Activated CD4-positive, alpha-beta T cell treated with anti-CD3 and anti-CD28 coated beads, Interleukin-2, amount 10 ng/mL, durations not matched to agents 7 days and 5 days (primary cell): ENCODE measurements around the gene POMGNT2. TPM values are rescaled to one million over a fixed set of nuclear protein-coding genes. Genes with fewer than 3 reads are reported as not detected.
"Not testable (repeated sequence)": the region's sequence is repeated elsewhere in the genome, so short reads cannot be mapped to it uniquely, and the experiment has no call there.

Experiments used
- CTCF ChIA-PET: fragments of 350-600 bp; sonication (Branson Sonifier 250); formaldehyde crosslinking; loops from one replicate; lab custom pipeline; 2021; ENCODE audit warnings: antibody characterized with exemption; lab: Charles Lee
- POLR2A ChIA-PET: fragments of 350-600 bp; sonication (Branson Sonifier 250); formaldehyde crosslinking; loops from one replicate; lab custom pipeline; 2021; ENCODE audit warnings: antibody characterized with exemption; lab: Charles Lee
- DNase-seq: peaks from one replicate; pipeline ENCODE4 v3.0.0-alpha.2; 2020
- H3K27ac Mint-ChIP-seq: one replicate; pipeline ENCODE4 v1.8.0; 2021; ENCODE audit warnings: mild to moderate bottlenecking, moderate library complexity, mixed read lengths
- H3K27me3 Mint-ChIP-seq: one replicate; pipeline ENCODE4 v1.8.0; 2021; ENCODE audit warnings: mixed read lengths
- H3K36me3 Mint-ChIP-seq: one replicate; pipeline ENCODE4 v1.8.0; 2021; ENCODE audit warnings: low read depth, mixed read lengths
- H3K4me1 Mint-ChIP-seq: one replicate; pipeline ENCODE4 v1.8.0; 2021; ENCODE audit warnings: mixed read lengths
- H3K4me3 Mint-ChIP-seq: one replicate; pipeline ENCODE4 v1.8.0; 2021; ENCODE audit warnings: mild to moderate bottlenecking, moderate library complexity, mixed read lengths
- H3K9me3 Mint-ChIP-seq: one replicate; pipeline ENCODE4 v1.8.0; 2021; ENCODE audit warnings: mixed read lengths
- total RNA-seq, 2 experiments: library from RNA; stranded (reverse); gene quantifications; one replicate each; pipeline ENCODE4 v1.2.3, GENCODE V29; 2021

Gene POMGNT2
- total RNA-seq, 2 experiments from 2014 or later, result 6.7 to 6.9 TPM

DNA sequence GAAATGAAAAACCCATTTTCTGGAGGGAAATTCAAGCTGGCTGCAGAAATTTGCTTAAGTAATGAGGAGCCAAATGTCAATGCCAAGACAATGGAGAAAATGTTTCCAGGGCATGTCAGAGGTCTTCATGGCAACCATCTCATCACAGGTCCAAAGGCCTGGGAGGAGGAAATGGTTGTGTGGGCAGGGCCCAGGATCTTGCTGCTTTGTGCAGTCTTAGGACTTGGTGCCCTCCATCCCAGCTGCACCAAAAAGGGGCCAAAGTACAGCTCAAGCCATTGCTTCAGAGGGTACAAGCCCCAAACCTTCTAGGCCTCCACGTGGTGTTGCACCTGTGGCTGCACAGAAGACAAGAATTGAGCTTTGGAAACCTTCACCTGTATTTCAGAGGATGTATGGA, 59.3 kb downstream of the POMGNT2 start:
- CTCF ChIA-PET, result interaction anchor here (0.7 kb wide), 1 partner anchor 58 kb away, joined by 3 read pairs; no protein-coding TSS in a partner anchor

DNA sequence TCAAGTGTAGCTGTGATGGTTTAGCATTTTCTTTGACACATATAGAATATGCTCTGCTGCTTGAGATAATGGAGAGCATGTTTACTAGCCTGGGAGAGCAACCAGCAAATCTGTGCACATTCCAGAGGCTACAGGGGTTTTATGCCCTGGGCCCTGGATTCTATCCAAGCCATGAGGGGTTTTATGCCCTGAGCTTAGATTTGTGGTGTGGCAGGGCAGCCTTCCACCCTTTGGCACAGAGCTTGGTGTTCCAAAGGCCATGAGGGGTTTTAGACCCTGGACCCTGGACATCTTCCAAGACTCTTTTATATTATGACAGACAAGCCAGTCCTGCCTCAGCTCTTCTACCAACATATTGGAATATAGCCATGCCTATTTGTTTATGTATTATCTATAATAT, 60.8 kb downstream of the POMGNT2 start:
- H3K4me1 Mint-ChIP-seq, POLR2A ChIA-PET, H3K27me3 Mint-ChIP-seq, H3K36me3 Mint-ChIP-seq, H3K27ac Mint-ChIP-seq, DNase-seq, H3K4me3 Mint-ChIP-seq: not testable (repeated sequence)
- CTCF ChIA-PET, result interaction anchor here (0.6 kb wide), 1 partner anchor 351 kb away, joined by 3 read pairs; no protein-coding TSS in a partner anchor
- peaks cover 39% of the 10 kb centered on the region for H3K9me3 Mint-ChIP-seq

More for the DNA sequence above, 59.3 kb downstream of the POMGNT2 start:
- POLR2A ChIA-PET, result no interaction called here
- Mint-ChIP-seq H3K4me3 (no peak overlapping the region), H3K9me3 (peaks cover 53% of the 10 kb centered on the region), H3K36me3 (peaks cover 3% of the 10 kb centered on the region), H3K27ac (no peak overlapping the region), H3K4me1 (no peaks in the 10 kb centered on the region), H3K27me3 (peaks cover 5% of the 10 kb centered on the region)
- DNase-seq, result no peak

DNA sequence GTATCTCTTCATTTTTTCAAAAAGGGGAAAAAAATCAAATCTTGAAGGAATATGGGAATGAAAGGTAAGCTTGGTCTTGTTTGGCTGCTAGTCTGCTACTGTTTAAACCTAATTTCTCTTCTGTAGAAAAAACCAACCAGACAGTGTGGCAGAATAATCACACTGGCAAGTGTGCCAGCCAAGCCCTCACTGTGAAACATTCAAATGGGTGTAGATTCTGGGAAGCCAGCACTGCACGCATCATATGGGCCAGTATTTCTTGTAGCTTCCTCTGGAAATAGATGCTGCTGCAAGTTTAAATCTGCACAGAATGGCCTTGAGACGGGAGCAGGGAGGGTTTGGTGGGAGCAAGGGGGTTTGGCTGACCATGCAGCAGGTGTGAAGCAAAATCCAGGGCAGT, 62.1 kb downstream of the POMGNT2 start:
- H3K36me3 Mint-ChIP-seq, result no peaks in the 10 kb centered on the region
- no peaks in the 10 kb centered on the region for H3K4me1 Mint-ChIP-seq
- CTCF ChIA-PET, result no interaction called here
- no peak for DNase-seq
- no peak overlapping the region for H3K27ac Mint-ChIP-seq
- no peak overlapping the region for H3K4me3 Mint-ChIP-seq
- peaks cover 31% of the 10 kb centered on the region for H3K9me3 Mint-ChIP-seq
- no peaks in the 10 kb centered on the region for H3K27me3 Mint-ChIP-seq
- POLR2A ChIA-PET, result no interaction called here

DNA sequence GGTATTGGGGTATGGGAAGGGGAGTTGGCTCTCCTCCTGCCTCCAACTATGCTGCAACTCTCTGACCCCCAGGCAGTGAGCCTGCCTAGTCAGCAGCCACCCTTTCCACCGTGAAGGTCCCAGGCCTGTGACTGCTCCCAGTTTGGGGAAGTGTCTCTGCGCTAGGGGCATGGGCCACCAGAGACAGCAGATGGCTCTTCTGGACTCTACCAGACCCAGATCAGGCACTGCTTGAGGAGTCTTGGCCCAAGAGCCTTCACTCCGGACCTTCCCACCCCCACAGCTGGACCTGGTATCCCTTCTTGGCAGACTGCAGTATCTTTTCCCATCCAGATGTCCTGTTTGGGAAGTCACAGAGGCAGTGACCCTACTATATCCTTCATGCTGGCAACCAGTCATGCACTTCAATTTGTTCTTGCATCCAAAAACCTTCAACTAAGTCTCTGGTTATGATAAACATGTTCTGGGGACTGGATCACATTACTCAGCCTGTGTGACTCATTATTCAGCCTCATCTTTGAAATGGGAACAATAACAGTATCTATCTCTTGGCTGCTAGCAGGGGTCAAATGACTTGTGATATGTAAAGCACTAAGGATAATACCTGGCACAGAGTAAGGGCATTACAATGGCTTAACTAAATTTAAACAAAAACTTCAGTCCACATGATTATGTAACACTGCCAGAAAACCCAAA, 62.7 kb downstream of the POMGNT2 start:
- CTCF ChIA-PET, result no interaction called here
- H3K9me3 Mint-ChIP-seq, result peaks cover 26% of the 10 kb centered on the region

DNA sequence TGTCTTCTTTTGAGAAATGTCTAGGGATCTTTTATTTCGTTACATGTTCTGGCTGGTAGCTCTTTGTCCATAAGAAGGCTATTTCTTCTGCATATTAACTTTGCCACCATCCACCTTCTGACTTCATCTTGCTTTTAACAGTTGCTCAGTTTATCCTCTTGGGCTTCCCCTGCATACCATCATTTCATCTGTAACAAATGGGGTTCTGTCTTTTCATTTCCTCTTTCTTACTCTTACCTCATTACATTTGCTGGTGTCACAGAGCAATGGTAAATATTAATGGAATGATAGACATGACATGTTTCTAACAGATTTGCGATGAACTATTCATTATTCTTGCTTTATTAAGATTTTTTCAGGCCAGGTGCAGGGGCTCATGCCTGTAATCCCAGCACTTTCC, 64.4 kb downstream of the POMGNT2 start:
- ChIA-PET CTCF (no interaction called here), POLR2A (no interaction called here)
- no peak for DNase-seq
- Mint-ChIP-seq H3K9me3 (peaks cover 17% of the 10 kb centered on the region), H3K4me1 (peaks cover 8% of the 10 kb centered on the region), H3K27ac (no peak overlapping the region), H3K27me3 (no peaks in the 10 kb centered on the region), H3K36me3 (no peaks in the 10 kb centered on the region), H3K4me3 (no peak overlapping the region)

More for the DNA sequence above, 62.7 kb downstream of the POMGNT2 start:
- Mint-ChIP-seq H3K36me3 (no peaks in the 10 kb centered on the region), H3K27me3 (no peaks in the 10 kb centered on the region), H3K4me1 (peaks cover 4% of the 10 kb centered on the region), H3K4me3 (no peak overlapping the region), H3K27ac (no peak overlapping the region)
- POLR2A ChIA-PET, result no interaction called here
- no peak for DNase-seq

DNA sequence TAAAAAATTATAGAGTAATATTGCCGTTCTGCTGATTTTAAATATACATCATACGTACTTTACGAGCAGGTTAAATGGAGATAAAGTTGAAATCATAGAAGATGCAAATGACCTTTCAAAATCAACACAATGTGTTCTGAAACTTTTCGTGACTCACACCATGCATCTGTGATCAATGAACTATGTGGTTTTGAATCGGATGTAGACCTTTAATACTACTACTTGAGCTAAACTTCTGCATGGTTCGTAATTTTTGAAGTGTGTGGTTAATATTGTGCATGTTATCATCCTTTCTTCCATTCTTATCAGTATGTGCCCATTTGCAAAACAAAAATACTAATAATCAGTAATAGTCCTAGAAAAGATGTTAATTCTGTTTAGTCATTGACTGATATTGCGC, 67.9 kb downstream of the POMGNT2 start:
- Mint-ChIP-seq H3K9me3 (no peaks in the 10 kb centered on the region), H3K4me1 (peaks cover 8% of the 10 kb centered on the region), H3K4me3 (no peak overlapping the region), H3K27ac (no peak overlapping the region), H3K36me3 (no peaks in the 10 kb centered on the region), H3K27me3 (no peaks in the 10 kb centered on the region)
- POLR2A ChIA-PET, result no interaction called here
- DNase-seq, result no peak
- CTCF ChIA-PET, result no interaction called here

DNA sequence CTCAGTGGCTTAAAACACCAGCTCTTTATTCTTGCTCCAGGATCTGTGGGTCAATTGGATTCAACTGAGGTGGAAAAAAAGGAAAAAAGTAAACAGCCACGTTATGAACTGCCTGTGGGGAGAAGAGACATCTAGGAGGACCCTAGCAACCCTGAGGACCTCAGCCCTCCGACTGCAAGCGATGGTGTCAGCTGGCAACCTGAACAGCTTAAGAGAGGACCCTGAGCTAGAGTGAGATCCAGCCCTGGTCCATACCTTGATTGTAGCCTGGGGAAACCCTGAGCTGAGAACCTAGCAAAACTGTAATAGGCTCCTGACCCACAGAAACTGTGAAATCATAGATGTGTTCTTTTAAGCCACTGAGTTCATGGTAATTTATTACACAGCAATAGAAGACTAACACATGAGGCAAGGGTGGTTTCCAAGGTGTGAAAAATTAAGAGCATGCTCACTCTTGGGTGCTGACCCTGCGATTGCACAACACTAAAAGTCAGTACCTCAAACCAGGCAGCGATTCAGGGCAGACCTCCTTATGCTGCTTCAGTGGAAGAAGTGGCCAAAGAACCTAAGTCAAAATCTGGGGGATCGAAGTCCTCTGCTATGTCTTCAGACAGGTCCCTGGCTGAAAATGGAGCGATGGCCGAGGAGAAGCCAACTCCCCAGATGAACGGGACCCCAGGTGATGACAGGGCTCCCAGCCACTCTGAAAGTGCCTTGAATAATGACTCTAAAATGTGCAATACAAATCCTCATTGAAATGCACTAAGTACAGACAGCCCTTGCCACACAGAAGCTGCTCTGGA, 69.1 kb downstream of the POMGNT2 start:
- no peaks in the 10 kb centered on the region for H3K9me3 Mint-ChIP-seq
- ChIA-PET POLR2A (no interaction called here), CTCF (interaction anchor here (1.8 kb wide), 1 partner anchor 15 kb away, joined by 6 read pairs; no protein-coding TSS in a partner anchor)
- H3K36me3 Mint-ChIP-seq, result no peaks in the 10 kb centered on the region
- no peak overlapping the region for H3K4me3 Mint-ChIP-seq
- H3K27ac Mint-ChIP-seq, result no peak overlapping the region
- H3K27me3 Mint-ChIP-seq, result no peaks in the 10 kb centered on the region
- no peak for DNase-seq
- peaks cover 8% of the 10 kb centered on the region for H3K4me1 Mint-ChIP-seq

DNA sequence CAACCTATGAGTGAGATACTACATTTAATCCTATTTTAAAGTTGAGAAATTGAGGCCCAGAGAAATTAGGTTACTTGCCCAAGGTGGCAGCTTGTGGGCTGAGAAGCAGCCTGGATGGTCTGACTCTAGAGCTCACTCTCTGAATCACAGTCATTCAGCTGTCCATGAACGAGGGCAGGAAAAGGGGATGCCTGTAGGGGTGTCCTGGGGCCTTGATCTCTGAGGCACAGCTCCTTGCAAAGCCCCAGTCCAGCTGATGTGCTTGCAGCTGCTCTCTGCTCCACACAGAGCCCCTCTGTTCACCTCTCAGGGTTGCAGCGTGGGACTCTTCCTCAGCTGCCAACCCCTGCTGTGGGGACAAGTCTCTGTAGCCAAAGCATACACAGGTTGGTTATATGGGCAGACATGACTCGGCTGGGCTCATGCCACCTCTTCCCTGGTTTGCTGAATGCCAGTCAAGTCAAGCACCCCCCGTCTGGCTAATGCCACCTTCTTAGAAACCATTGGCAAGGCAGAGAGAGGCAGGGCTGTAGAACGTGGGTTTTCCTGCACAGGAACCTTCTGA, 70.0 kb downstream of the POMGNT2 start:
- CTCF ChIA-PET, result interaction anchor here (1.8 kb wide), 1 partner anchor 14 kb away, joined by 6 read pairs; no protein-coding TSS in a partner anchor
- Mint-ChIP-seq H3K4me3 (no peak overlapping the region), H3K27ac (no peak overlapping the region), H3K4me1 (peaks cover 8% of the 10 kb centered on the region), H3K27me3 (no peaks in the 10 kb centered on the region), H3K9me3 (no peaks in the 10 kb centered on the region), H3K36me3 (no peaks in the 10 kb centered on the region)
- DNase-seq, result no peak
- POLR2A ChIA-PET, result no interaction called here

DNA sequence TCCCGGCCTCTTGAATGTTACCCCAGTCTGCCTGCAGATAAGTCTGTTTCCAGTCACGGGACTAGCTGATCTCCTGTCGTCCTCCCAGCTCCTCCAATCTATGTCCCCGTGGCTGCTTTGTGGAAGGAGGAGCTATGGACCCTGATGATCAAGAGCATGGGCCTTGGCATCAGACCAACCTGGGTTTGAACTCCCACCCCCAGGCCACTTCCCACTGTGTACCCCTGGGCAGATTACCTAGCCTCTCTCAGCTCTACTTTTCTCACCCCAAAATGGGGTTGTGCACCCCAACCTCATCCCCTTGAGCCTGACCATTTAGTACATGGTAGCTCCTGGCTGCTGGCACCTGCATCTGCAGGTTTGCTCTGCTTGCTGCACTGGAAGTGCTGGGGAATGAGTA, 71.0 kb downstream of the POMGNT2 start:
- ChIA-PET CTCF (interaction anchor here (0.7 kb wide), 1 partner anchor 19 kb away, joined by 3 read pairs; no protein-coding TSS in a partner anchor), POLR2A (no interaction called here)
- Mint-ChIP-seq H3K27me3 (no peaks in the 10 kb centered on the region), H3K36me3 (no peaks in the 10 kb centered on the region), H3K27ac (no peak overlapping the region), H3K4me1 (peaks cover 8% of the 10 kb centered on the region), H3K4me3 (no peak overlapping the region), H3K9me3 (no peaks in the 10 kb centered on the region)
- DNase-seq, result no peak

DNA sequence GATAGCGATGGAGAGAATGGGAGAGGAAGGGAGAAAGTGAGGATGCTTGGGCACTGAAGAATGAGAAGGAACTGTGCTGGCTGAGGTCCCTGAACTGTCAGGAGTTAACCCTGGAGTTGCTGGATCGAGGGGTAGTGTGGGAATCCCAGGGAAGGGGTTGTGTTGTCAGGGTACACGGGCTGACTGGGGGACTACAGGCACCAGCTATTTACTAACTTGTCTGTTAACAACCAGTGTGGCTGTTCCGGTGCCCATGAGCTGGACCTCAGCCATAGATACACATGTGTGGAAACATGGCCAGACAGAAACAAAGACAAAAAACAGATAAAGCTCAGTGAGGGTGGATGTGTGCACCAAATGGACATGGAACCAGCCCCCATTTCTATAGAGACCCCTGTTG, 71.7 kb downstream of the POMGNT2 start:
- Mint-ChIP-seq H3K27ac (no peak overlapping the region), H3K4me3 (no peak overlapping the region), H3K36me3 (no peaks in the 10 kb centered on the region), H3K9me3 (no peaks in the 10 kb centered on the region), H3K27me3 (no peaks in the 10 kb centered on the region), H3K4me1 (peaks cover 8% of the 10 kb centered on the region)
- no peak for DNase-seq
- CTCF ChIA-PET, result interaction anchor here (0.7 kb wide), 1 partner anchor 20 kb away, joined by 3 read pairs; no protein-coding TSS in a partner anchor
- POLR2A ChIA-PET, result no interaction called here

DNA sequence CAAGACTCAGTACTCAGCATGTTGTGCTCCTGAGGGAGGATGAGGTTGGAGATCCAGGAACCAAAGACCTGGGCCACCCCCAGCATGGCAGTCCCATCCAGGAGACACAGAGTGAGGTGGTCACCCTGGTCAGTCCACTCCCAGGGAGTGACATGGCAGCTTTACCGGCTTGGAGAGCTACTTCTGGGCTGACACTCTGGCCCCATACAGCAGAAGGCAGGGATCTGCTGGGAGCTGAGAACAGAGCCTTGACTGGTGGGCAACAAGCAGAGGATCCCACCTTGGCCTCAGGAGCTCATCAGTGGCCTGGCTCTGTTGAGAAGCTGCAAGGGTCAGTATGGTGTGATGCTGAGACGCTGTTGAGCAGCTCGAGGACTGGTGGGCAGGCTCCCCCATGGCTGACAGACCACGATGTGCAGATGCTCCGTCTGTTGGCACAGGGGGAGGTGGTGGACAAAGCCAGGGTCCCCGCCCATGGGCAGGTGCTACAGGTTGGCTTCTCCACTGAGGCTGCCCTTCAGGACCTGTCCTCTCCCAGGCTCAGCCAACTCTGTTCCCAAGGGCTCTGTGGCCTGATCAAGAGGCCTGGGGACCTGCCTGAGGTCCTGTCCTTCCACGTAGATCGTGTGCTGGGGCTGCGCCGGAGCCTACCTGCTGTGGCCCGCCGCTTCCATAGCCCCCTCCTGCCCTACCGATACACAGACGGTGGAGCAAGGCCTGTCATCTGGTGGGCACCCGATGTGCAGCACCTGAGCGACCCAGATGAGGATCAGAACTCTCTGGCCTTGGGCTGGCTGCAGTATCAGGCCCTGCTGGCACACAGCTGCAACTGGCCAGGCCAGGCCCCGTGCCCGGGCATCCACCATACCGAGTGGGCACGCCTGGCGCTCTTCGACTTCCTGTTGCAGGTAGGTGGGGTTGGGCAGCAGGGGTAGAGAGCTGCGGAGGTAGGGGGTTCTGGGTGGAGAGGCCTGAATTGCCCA, 72.9 kb downstream of the POMGNT2 start:
- no peaks in the 10 kb centered on the region for H3K9me3 Mint-ChIP-seq
- ChIA-PET POLR2A (no interaction called here), CTCF (interaction anchor here (0.6 to 1.5 kb wide), 2 partner anchors 9 to 26 kb away, joined by 3 to 5 read pairs; no protein-coding TSS in a partner anchor)
- DNase-seq, result no peak
- no peak overlapping the region for H3K4me3 Mint-ChIP-seq
- H3K36me3 Mint-ChIP-seq, result no peaks in the 10 kb centered on the region
- peaks cover 1% of the 10 kb centered on the region for H3K4me1 Mint-ChIP-seq
- no peaks in the 10 kb centered on the region for H3K27me3 Mint-ChIP-seq
- H3K27ac Mint-ChIP-seq, result no peak overlapping the region
